ENCODE measurements around the gene RFNG. TPM values are rescaled to one million over a fixed set of nuclear protein-coding genes. Genes with fewer than 3 reads are reported as not detected.
A peak's percentile ranks its signal among the peaks of the same experiment; 100 is the strongest.

Gene RFNG
- total and polyA plus RNA-seq, 10 of the 15 experiments (the other 5 are each of a cell fraction or from before 2014, with no cell fraction given) = 0.10 to 19.6 (median 6.2) TPM

DNA sequence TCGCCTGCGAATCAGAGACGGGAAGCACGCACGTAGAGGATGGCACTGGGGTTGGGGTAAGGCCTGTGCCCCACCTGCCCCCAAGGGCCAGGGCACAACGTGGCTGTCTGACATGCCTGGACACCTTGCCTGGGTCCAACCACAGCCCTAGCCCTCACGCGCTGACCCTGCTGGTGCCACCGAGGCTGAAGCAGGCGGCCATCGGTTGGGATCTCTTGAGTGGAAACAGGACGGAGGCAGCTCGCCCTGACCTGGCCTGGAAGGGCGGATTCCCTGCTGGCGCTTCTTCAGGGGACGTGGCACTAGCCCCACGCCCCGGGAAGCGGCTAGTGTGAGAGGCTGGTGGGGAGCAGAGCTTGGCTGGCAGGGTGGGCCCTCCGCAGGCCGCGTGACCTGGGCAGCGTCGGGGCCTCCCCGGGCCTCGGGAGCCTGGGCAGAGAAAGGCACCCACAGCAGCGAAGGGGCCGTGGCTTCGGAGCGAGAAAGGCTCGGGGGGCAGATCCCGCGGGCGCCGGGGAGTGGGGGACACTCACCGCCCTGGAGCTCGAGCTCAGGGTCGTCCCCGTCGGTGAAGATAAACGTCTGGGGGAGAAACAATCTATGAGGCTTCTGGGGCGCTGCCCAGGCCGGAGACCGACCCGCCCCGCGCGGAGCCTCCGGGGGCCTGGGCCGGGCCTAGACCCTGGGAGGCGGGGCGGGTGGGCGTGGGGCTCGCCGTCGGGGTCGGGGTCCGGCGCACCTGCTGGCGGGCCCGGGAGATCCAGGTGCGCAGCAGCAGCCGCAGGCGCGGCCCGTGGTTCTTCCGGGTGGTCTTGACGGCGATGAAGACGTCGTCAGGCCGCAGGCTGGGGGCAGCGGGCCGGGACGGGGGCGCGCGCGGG, 610 bp downstream of the RFNG start:
- Histone ChIP-seq H3K4me2 (ENCODE audit: control insufficient read depth, insufficient read depth) (peak overlapping the region; percentile 90), H3K9me3 (replicated peaks; ENCODE audit: control insufficient read depth, insufficient read depth, low read length) (no peaks in the 10 kb centered on the region), H3K4me3 (peak overlapping the region; percentile 71), H2AFZ (ENCODE audit: control insufficient read depth, low read depth, low read length) (peak overlapping the region; percentile 34), H4K20me1 (ENCODE audit: control insufficient read depth, insufficient read depth) (no peaks in the 10 kb centered on the region), H3K36me3 (ENCODE audit: control insufficient read depth in 2 of 2, insufficient read depth in 2 of 2, low read length in 1 of 2) (peaks cover 0 to 7% of the 10 kb centered on the region in 2 experiments; a peak in 3 of 4 replicates), H3K9ac (ENCODE audit: control insufficient read depth, insufficient read depth, low read length) (peak overlapping the region; percentile 47; the same call in 1 of the 2 replicates), H3K79me2 (ENCODE audit: control insufficient read depth, insufficient read depth, low read length) (peaks cover 14% of the 10 kb centered on the region), H3K27ac (ENCODE audit: control insufficient read depth, insufficient read depth) (no peak overlapping the region), H3K27me3 (replicated peaks in 1 of 2; ENCODE audit: control insufficient read depth in 2 of 2, insufficient read depth in 2 of 2, low read length in 1 of 2) (no peaks in the 10 kb centered on the region), H3K4me1 (ENCODE audit: control insufficient read depth, insufficient read depth, low read length) (peaks cover 4% of the 10 kb centered on the region)
- ATAC-seq = peak; percentile 22
- POLR2A ChIA-PET = interaction anchor here (1.3 to 1.5 kb wide), 2 partner anchors 21 to 28 kb away, joined by 3 read pairs; partner anchors contain the start of genes CENPX and LRRC45
- BruUV-seq (replicated peaks) = no TSS peak
- RAD21 ChIA-PET (ENCODE audit: unreplicated experiment) = interaction anchor here (1.3 kb wide), 1 partner anchor 13 kb away, joined by 4 read pairs; the partner anchor contains the start of gene DCXR
- DNase-seq (ENCODE audit: low read depth, low spot score) = no peak
- intact Hi-C loops (cut with micrococcal nuclease; ENCODE audit: unreplicated experiment) = loop anchor here (5.0 kb wide), 1 partner anchor 46 kb away; the partner anchor contains the start of gene FASN
- CTCF ChIA-PET = interaction anchor here (0.6 to 1.7 kb wide), 4 partner anchors 12 to 282 kb away, joined by 3 to 7 read pairs (median 4); partner anchors contain the start of gene DCXR
- SMC1A ChIA-PET (ENCODE audit: uncharacterized antibody, unreplicated experiment) = interaction anchor here (1.2 kb wide), 1 partner anchor 28 kb away, joined by 4 read pairs; the partner anchor contains the start of genes CENPX and LRRC45
- TF ChIP-seq, protein P1, sequence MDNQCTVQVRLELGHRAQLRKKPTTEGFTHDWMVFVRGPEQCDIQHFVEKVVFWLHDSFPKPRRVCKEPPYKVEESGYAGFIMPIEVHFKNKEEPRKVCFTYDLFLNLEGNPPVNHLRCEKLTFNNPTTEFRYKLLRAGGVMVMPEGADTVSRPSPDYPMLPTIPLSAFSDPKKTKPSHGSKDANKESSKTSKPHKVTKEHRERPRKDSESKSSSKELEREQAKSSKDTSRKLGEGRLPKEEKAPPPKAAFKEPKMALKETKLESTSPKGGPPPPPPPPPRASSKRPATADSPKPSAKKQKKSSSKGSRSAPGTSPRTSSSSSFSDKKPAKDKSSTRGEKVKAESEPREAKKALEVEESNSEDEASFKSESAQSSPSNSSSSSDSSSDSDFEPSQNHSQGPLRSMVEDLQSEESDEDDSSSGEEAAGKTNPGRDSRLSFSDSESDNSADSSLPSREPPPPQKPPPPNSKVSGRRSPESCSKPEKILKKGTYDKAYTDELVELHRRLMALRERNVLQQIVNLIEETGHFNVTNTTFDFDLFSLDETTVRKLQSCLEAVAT (IDR thresholded peaks at IDR 0.05) = peak; percentile 71; the same call in 1 of the 2 replicates
- TF ChIP-seq MXI1 (IDR thresholded peaks at IDR 0.05; ENCODE audit: low read depth, low read length) (no peak), HDGF (IDR thresholded peaks at IDR 0.05) (0 out of 2 replicates have a peak, but pooled peaks have one; percentile 17)
- FAIRE-seq = no peak
- in situ Hi-C loops (cut with MboI) = no loop called here
- WGBS (ENCODE audit: insufficient coverage, insufficient replicate concordance, low lambda C conversion rate, missing lambda C conversion rate) = 50% methylated on average over 36 of the region's 79 CpGs
